Peyer's patch (tissue), 4 donors: Measurements from ENCODE around the gene SRPK2.

Source experiments
- POLR2A ChIP-seq, 2 donors: fragments of 450-650 bp; IDR thresholded peaks; one replicate each; pipeline ENCODE4 v1.5.1; 2017; ENCODE audit warnings: antibody characterized with exemption in 2 of 2, mild to moderate bottlenecking in 2 of 2, moderate library complexity in 2 of 2
- TF ChIP-seq, protein P1 (sequence below), 6 experiments: fragments of 450-650 bp in 4 of 6; fragments of 200-600 bp in 2 of 6; sonication (generic) in 1 of 6; IDR thresholded peaks; one replicate each; pipeline ENCODE4 v1.5.1; 2017 to 2019; ENCODE audit warnings: antibody characterized with exemption in 6 of 6, mild to moderate bottlenecking in 3 of 6, moderate library complexity in 1 of 6

DNA sequence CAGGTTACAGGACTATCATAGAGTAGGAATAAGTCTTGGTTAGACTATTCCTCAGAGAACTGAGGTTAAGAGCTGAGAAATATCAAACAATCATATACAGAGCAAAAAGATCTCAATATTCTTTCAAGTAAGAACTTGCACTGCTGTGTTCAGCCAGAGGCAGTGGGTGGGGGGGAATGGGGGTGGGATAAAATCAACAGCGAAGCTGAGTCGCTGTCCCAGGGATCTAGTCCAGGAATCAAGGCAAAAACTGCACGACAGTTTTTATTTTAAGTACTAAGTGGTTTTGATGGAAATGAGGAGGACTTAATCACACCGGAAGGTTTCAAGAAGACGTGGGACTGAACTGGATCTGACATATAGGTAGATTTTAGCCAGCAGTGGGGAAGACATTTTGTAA is 159.1 kb downstream of the SRPK2 start:
- TF ChIP-seq, protein P1, sequence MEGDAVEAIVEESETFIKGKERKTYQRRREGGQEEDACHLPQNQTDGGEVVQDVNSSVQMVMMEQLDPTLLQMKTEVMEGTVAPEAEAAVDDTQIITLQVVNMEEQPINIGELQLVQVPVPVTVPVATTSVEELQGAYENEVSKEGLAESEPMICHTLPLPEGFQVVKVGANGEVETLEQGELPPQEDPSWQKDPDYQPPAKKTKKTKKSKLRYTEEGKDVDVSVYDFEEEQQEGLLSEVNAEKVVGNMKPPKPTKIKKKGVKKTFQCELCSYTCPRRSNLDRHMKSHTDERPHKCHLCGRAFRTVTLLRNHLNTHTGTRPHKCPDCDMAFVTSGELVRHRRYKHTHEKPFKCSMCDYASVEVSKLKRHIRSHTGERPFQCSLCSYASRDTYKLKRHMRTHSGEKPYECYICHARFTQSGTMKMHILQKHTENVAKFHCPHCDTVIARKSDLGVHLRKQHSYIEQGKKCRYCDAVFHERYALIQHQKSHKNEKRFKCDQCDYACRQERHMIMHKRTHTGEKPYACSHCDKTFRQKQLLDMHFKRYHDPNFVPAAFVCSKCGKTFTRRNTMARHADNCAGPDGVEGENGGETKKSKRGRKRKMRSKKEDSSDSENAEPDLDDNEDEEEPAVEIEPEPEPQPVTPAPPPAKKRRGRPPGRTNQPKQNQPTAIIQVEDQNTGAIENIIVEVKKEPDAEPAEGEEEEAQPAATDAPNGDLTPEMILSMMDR (IDR thresholded peaks at IDR 0.05) = no peak
- TF ChIP-seq POLR2A (IDR thresholded peaks at IDR 0.05) = no peak
